ENCODE data around the gene STAC3.
"Not testable (repeated sequence)": the region's sequence is repeated elsewhere in the genome, so short reads cannot be mapped to it uniquely, and the experiment has no call there.

The STAC3 gene

DNA sequence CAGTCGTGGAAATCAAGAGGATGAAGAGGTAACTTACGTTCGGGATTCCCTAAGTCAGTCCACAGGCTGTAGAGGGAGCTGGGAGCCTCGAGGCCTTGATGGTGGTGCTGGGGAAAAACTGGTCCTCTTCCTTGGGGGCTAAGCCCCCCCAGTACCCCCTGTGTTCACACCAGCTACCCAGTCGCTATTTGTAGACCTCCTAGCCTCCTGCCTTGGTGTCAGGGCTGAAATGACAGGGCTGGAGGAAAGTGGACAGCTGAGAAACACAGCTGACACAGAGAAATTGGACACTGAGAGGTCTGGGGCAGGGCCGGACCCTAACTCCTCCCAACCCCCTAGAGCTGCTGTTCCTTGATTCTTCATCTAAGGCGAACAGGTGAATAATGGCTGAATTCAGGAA is at the start of gene STAC3:
STAC3 (minus strand) TSS at position 232 of the 400 bp plus-strand sequence. CDS start 1,551 bp downstream, outside the sequence.
- Histone ChIP-seq H3K36me3 (ENCODE audit: insufficient read depth, low read length) (no peaks in the 10 kb centered on the region; the same call in 1 of the 2 replicates), H3K9ac (ENCODE audit: low read depth, low read length) (no peak within 1 kb of the TSS), H3K4me1 (ENCODE audit: insufficient read depth, low read length) (peaks cover 20% of the 10 kb centered on the region; the same call in 1 of the 2 replicates), H3K9me3 (ENCODE audit: control insufficient read depth, insufficient read depth, low read length) (no peaks in the 10 kb centered on the region)

DNA sequence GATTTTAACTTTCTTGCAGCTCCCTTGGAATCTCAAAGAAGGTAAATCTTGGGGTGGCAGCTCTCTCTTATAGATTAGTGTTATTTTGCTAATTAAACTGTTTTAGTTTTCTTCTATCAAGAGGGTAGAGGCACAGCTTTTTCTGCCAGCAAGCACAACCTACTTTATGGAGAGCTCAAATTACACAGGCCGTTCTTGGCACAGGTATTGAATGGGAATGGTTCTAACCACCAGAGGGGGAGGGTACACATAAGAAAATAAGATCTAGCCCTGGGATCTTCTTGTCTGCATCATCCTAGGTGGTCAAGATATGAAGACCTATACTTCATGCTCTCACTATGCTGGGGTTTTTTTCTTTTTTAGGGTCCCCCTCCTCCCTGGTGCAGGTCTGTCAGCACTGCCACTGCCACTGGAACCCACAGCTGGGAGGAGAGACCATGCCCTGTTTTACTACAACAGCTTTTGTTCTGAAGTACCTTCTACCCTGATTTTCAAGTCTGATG is 48.6 kb upstream of the STAC3 start:
- Histone ChIP-seq H3K9me3 (ENCODE audit: control insufficient read depth, insufficient read depth, low read length) (no peaks in the 10 kb centered on the region), H3K36me3 (ENCODE audit: insufficient read depth, low read length) (no peaks in the 10 kb centered on the region; the same call in none of the 2 replicates), H3K9ac (ENCODE audit: low read depth, low read length) (no peak overlapping the region), H3K4me1 (ENCODE audit: insufficient read depth, low read length) (no peaks in the 10 kb centered on the region; the same call in 1 of the 2 replicates)

DNA sequence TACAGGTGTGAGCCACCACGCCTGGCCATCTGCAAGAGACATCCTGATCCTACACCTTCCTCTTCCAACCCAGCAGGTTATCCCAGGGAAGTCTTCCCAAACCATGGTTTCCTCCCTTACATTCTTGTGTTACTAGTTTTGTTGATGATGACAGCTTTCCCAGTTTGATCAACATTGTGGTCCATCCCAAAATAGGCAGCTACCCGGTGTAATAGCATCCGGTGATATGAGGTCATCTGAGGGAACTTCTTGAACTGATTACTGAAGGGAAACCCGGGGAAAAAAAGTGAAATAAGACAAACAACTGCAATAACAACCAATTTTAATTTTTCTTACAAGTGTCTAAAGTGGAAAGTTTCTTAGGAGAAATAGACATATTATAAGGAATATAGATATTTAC is 45.3 kb upstream of the STAC3 start:
- Histone ChIP-seq H3K9me3 (ENCODE audit: control insufficient read depth, insufficient read depth, low read length) (no peaks in the 10 kb centered on the region), H3K36me3 (ENCODE audit: insufficient read depth, low read length) (no peaks in the 10 kb centered on the region; the same call in none of the 2 replicates), H3K4me1 (ENCODE audit: insufficient read depth, low read length) (no peaks in the 10 kb centered on the region; the same call in 1 of the 2 replicates), H3K9ac (ENCODE audit: low read depth, low read length) (no peak overlapping the region)

DNA sequence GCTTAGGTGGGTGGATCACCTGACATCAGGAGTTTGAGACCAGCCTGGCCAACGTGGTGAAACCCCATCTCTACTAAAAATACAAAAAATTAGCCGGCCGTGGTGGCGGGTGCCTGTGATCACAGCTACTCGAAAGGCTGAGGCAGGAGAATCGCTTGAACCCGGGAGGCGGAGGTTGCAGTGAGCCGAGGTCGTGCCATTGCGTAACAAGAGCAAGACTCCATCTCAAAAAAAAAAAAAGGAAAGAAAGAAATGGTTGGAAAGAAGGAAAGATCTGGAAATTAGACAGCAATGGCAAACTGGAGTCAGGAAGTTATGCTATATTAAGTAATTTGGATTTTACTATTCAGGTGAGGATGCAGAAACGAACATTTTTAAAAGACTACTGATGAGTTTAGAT is 31.1 kb upstream of the STAC3 start:
- not testable (repeated sequence) for H3K9me3 ChIP-seq (ENCODE audit: control insufficient read depth, insufficient read depth, low read length); H3K9ac ChIP-seq (ENCODE audit: low read depth, low read length); H3K36me3 ChIP-seq (ENCODE audit: insufficient read depth, low read length); H3K4me1 ChIP-seq (ENCODE audit: insufficient read depth, low read length)

DNA sequence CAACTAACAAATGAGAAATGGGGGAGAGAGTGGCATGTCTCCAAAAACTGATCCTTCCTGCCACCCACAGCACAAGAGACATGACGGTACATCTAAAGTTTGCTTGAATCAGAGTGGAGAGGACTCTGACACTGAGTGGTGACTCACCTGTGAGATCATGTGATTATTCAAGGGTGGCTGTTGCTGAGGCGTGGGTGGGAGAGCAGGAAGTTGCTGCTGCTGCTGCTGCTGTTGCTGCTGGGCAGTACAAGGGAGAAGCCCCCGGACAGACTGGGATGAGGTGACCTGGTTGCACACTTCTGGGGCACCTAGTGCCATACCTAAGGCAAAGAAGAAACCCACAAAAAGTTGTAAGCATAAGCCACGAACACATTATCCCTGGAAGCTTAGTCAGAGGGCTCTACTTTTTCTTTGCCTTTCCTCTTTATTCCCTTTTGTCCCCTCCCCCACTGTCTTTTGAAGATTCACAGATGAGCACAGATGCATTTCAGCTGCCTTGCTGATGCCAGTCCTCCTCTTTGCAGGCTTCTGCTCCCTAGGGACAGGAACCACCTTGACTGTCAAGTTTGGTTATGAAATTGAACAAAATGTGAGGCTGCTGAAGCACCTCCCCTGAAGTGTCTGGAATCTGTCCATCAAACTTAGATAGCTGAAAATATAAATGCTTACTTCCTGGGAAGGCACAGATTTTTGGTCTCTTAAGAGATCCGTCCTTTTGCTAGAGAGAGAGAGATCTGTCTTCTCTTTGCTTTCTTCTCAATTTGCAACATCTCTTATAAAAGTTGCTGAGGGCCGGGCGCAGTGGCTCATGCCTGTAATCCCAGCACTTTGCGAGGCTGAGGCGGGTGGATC is 29.4 kb upstream of the STAC3 start:
- Histone ChIP-seq H3K4me1 (ENCODE audit: insufficient read depth, low read length) (peaks cover 10% of the 10 kb centered on the region; the same call in 1 of the 2 replicates), H3K36me3 (ENCODE audit: insufficient read depth, low read length) (no peaks in the 10 kb centered on the region), H3K9me3 (ENCODE audit: control insufficient read depth, insufficient read depth, low read length) (no peaks in the 10 kb centered on the region), H3K9ac (ENCODE audit: low read depth, low read length) (no peak overlapping the region)

DNA sequence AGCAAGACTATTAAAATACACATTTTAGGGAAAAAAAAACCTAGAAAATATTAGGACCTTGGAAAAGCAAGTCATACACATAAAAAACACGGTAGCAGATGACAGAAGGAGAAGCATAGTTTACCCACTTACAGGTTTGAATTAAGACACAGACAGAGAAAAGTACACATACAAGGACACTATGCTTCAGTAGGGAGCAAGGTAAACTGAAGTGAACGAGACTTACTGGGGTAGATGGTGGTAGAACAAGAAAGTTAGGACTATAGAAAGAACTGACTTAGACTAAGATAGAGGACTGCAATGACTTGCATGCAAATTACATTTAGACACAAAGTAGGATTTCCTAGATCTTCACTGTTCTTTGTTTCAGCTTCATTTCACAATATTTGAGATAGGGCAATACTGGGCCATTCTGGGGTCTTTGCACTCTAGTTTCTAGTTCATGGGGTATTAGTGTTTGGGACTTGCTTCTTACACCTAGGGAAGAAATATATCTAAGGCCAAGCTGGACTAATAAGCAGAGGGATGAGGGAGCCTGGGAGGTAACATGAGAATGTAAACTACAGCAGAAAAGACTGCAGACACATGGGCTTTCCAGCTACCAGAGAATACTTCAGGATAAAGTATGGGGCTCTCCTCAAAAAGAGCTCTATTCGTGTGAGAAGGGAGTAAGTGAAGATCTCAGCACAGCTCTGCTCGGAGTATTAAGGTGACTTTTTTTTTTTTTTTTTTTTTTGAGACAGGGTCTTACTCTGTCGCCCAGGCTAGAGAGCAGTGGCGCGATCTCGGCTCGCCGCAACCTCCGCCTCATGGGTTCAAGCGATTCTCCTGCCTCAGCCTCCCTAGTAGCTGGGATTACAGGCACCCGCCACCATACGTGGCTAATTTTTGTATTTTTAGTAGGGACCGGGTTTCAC is 27.7 kb upstream of the STAC3 start:
- H3K9ac ChIP-seq (ENCODE audit: low read depth, low read length), result no peak overlapping the region
- peaks cover 10% of the 10 kb centered on the region; the same call in 1 of the 2 replicates for H3K4me1 ChIP-seq (ENCODE audit: insufficient read depth, low read length)
- no peaks in the 10 kb centered on the region for H3K36me3 ChIP-seq (ENCODE audit: insufficient read depth, low read length)
- no peaks in the 10 kb centered on the region for H3K9me3 ChIP-seq (ENCODE audit: control insufficient read depth, insufficient read depth, low read length)

DNA sequence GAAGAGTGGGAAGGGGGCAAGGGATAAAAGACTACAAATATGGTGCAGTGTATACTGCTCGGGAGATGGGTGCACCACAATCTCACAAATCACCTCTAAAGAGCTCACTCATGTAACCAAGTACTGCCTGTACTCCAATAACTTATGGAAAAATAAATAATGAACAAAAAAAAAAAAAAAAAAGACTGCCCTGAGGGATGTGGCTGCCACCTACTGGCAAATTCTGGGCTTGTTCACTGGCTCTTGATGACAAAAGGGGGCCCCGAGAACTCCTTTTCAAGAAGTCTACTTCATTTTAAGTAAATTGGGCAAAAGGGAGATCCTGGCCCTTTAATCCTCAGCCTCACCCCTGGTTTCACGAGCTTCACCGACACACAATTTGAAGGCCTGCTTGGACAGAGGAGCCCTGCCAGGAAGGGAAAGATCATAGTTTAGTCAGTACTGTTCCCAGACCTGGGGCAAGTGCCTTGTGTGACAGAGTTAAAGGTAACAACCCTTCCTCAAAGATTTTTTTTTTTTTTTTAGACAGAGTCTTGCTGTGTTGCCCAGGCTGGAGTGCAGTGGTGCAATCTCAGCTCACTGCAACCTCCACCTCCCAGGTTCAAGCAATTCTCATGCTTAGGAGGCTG is 26.1 kb upstream of the STAC3 start:
- H3K4me1 ChIP-seq (ENCODE audit: insufficient read depth, low read length), result peaks cover 10% of the 10 kb centered on the region; the same call in 1 of the 2 replicates
- no peak overlapping the region for H3K9ac ChIP-seq (ENCODE audit: low read depth, low read length)
- H3K9me3 ChIP-seq (ENCODE audit: control insufficient read depth, insufficient read depth, low read length), result no peaks in the 10 kb centered on the region
- no peaks in the 10 kb centered on the region; the same call in 1 of the 2 replicates for H3K36me3 ChIP-seq (ENCODE audit: insufficient read depth, low read length)

DNA sequence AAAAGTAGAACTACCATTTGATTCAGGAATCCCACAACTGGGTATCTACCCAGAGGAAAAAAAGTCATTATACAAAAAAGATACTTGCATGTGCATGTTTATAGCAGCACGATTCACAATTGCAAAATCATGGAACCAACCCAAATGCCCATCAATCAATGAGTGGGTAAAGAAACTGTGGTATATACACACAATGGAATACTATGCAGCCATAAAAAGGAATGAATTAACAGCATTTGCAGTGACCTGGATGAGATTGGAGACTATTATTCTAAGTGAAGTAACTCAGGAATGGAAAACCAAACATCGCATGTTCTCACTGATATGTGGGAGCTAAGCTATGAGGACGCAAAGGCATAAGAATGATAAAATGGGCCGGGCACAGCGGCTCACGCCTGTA is 25.2 kb upstream of the STAC3 start:
- H3K9ac ChIP-seq (ENCODE audit: low read depth, low read length); H3K4me1 ChIP-seq (ENCODE audit: insufficient read depth, low read length); H3K36me3 ChIP-seq (ENCODE audit: insufficient read depth, low read length); H3K9me3 ChIP-seq (ENCODE audit: control insufficient read depth, insufficient read depth, low read length): not testable (repeated sequence)

DNA sequence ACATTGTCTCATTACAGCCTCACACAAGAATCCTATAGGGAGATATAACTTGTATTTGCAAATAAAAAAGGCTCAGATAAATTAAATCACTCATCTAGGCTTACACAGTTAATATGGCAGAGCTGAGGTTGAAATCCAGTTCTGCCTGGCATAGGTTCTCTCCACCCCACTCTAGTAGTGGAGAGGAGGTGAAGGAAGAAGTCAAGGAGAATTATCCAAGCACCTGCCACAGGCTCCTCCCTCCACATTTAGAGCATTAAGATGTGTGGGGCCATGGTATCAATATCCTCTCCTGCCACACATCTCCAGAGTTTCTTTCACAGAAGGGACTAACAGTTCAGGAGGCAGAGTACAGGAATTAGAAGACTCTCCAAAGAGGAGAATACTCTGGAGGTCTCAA is 22.5 kb upstream of the STAC3 start:
- H3K36me3 ChIP-seq (ENCODE audit: insufficient read depth, low read length), result no peaks in the 10 kb centered on the region; the same call in 1 of the 2 replicates
- peaks cover 1% of the 10 kb centered on the region; the same call in 1 of the 2 replicates for H3K4me1 ChIP-seq (ENCODE audit: insufficient read depth, low read length)
- no peaks in the 10 kb centered on the region for H3K9me3 ChIP-seq (ENCODE audit: control insufficient read depth, insufficient read depth, low read length)
- no peak overlapping the region for H3K9ac ChIP-seq (ENCODE audit: low read depth, low read length)

DNA sequence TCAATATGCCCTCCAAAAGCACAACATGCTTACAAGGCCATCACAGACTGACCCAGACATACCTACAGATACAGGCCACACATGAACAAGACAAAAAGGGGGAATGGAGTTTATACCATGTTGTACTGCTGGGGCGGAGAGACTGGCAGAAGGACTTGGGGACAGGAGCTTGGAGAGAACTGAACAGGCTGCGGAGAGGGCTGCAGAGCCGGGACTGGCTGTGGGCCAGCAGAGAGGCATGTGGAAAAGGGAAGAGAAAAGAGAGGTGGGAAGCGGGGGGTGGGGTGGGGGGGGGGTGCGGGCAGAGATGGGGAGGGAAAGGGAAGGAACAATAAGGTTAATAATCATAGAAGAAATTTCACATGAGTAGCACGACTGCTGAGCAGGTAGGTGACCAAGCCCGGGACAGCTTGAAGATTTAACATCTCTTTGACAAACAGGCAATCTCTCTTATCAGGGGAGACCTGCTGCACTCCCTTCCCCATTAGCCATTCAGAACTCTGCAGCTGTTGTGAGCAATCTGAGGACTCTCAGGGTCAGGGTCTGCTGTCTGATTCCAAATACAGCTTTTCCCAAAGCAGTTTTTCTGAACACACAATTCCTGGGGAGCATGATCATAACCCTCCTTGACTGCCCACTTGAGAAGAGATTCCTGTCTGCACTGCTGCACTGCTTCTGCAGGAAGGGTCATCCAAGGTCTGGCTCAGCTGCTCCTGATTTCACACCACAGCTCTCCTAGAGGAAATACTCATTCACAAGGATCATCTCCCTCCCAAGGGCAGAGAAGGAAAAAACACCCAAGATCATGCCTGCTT is 21.6 kb upstream of the STAC3 start:
- H3K4me1 ChIP-seq (ENCODE audit: insufficient read depth, low read length), result peaks cover 6% of the 10 kb centered on the region; the same call in 1 of the 2 replicates
- H3K9me3 ChIP-seq (ENCODE audit: control insufficient read depth, insufficient read depth, low read length), result no peaks in the 10 kb centered on the region
- no peak overlapping the region for H3K9ac ChIP-seq (ENCODE audit: low read depth, low read length)
- H3K36me3 ChIP-seq (ENCODE audit: insufficient read depth, low read length), result peaks cover 4% of the 10 kb centered on the region

DNA sequence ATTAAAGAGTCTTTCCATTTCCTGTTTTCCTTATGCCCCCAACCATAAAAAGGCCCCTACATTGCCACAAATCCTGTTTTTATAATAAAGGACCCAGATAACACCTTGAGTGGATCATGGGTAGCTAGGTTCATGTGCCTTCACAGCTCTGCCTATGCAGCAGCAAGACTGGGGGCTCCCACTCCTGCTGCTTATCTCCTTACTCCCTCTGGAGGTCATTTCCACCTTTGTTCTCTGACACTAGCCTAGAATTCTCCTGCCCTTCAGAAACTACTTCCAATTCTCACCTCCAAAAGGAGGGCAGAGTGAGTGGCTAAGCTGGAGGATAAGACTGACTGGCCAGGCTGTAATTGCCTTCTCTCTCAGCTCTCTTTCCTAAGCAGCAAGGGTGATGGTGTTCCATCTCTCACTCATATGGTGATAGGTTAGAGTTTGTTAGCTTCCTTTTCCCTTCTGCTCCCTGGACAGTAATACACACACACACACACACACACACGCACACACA is 20.0 kb upstream of the STAC3 start:
- peaks cover 6% of the 10 kb centered on the region; the same call in 1 of the 2 replicates for H3K4me1 ChIP-seq (ENCODE audit: insufficient read depth, low read length)
- H3K9ac ChIP-seq (ENCODE audit: low read depth, low read length), result no peak overlapping the region
- H3K9me3 ChIP-seq (ENCODE audit: control insufficient read depth, insufficient read depth, low read length), result no peaks in the 10 kb centered on the region
- H3K36me3 ChIP-seq (ENCODE audit: insufficient read depth, low read length), result peaks cover 4% of the 10 kb centered on the region

DNA sequence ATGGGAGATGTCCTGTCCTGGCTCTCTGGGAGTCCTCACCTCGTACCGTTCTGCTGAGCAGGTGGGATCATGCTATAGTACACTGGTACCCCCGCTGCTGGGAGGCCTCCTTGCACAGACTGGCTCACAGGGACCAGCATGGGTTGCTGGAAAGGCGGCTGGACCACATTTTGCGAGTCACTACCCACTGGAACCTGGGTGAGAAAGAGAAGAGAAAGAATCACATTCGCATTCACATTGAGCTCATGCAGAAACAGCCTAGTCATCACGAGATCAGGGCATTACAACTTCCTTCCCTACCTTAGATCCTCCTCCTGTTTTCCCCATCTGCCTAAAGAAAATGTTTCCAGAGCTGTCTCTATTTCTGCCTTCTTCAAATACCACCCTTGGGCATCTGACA is 17.3 kb upstream of the STAC3 start:
- H3K4me1 ChIP-seq (ENCODE audit: insufficient read depth, low read length), result peaks cover 6% of the 10 kb centered on the region; the same call in 1 of the 2 replicates
- H3K36me3 ChIP-seq (ENCODE audit: insufficient read depth, low read length), result peaks cover 4% of the 10 kb centered on the region
- no peak overlapping the region for H3K9ac ChIP-seq (ENCODE audit: low read depth, low read length)
- H3K9me3 ChIP-seq (ENCODE audit: control insufficient read depth, insufficient read depth, low read length), result no peaks in the 10 kb centered on the region

DNA sequence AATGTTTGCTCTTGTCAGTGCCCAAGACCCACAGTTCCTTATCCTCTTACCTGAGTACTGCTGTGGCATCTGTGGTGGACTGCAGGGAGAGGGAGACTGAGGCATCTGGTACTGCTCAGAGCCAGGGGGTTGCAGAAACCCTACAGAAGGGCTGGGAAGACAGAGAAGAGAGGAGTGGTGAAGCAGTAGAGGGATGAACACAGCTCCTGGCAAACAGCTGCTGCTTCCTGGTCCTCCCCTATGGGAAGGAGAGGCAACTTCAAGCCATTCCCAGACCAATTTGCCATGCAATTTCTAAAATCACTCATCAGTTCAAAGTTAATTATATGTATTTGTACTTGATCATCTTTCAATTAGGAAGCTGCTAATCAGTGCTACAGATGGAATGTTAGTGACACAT is 15.7 kb upstream of the STAC3 start:
- Histone ChIP-seq H3K36me3 (ENCODE audit: insufficient read depth, low read length) (peaks cover 4% of the 10 kb centered on the region), H3K9me3 (ENCODE audit: control insufficient read depth, insufficient read depth, low read length) (no peaks in the 10 kb centered on the region), H3K9ac (ENCODE audit: low read depth, low read length) (no peak overlapping the region), H3K4me1 (ENCODE audit: insufficient read depth, low read length) (peaks cover 10% of the 10 kb centered on the region; the same call in 1 of the 2 replicates)

All from ES-I3 (cell line).